HepG2 (cell line): ENCODE measurements around the gene SLC1A2. TPM values are rescaled to one million over a fixed set of nuclear protein-coding genes. Genes with fewer than 3 reads are reported as not detected.
A peak's percentile ranks its signal among the peaks of the same experiment; 100 is the strongest.

ENCODE experiments used
- BCLAF1 ChIP-seq: fragments of 450-650 bp; IDR thresholded peaks from 2 replicates; pipeline ENCODE4 v1.6.1; 2017; ENCODE audit warnings: mild to moderate bottlenecking
- DMTF1 ChIP-seq: sonication (generic); formaldehyde crosslinking; IDR thresholded peaks from 2 replicates; pipeline ENCODE4 v1.4.0; 2020; ENCODE audit warnings: mild to moderate bottlenecking, missing genetic modification reagents
- DNMT3B ChIP-seq: conservative IDR thresholded peaks from 2 replicates; pipeline ENCODE4 v1.6.1; 2016; ENCODE audit warnings: missing biosample characterization, control low read depth
- ETV5 ChIP-seq: IDR thresholded peaks from 2 replicates; pipeline ENCODE4 v1.6.1; 2018; ENCODE audit warnings: missing biosample characterization, missing genetic modification reagents, inconsistent platforms, borderline replicate concordance
- GABPB1 ChIP-seq: IDR thresholded peaks from 2 replicates; pipeline ENCODE4 v1.6.1; 2016; ENCODE audit warnings: mild to moderate bottlenecking, missing genetic modification reagents, moderate library complexity, missing compliant biosample characterization
- HIVEP1 ChIP-seq: sonication (generic); formaldehyde crosslinking; IDR thresholded peaks from 2 replicates; pipeline ENCODE4 v1.4.0; 2020; ENCODE audit warnings: mild to moderate bottlenecking, missing genetic modification reagents
- HNRNPK ChIP-seq: fragments of 200-400 bp; formaldehyde crosslinking; IDR thresholded peaks from 2 replicates; pipeline ENCODE4 v1.6.1; 2018; ENCODE audit warnings: low read length, low read depth, moderate library complexity, mild to moderate bottlenecking; ENCODE audit not compliant: poor library complexity, severe bottlenecking
- MBD4 ChIP-seq: IDR thresholded peaks from 2 replicates; pipeline ENCODE4 v1.6.1; 2012; ENCODE audit warnings: low read length, inconsistent platforms, borderline replicate concordance
- NFE2 ChIP-seq: sonication (generic); formaldehyde crosslinking; IDR thresholded peaks from 2 replicates; pipeline ENCODE4 v1.4.0; 2020; ENCODE audit warnings: missing genetic modification reagents
- RBFOX2 ChIP-seq: fragments of 200-400 bp; formaldehyde crosslinking; IDR thresholded peaks from 2 replicates; pipeline ENCODE4 v1.6.1; 2017; ENCODE audit warnings: low read depth, mild to moderate bottlenecking, low read length
- SOX6 ChIP-seq, 2 experiments: fragments of 450-650 bp in 1 of 2; sonication (generic) in 1 of 2; formaldehyde crosslinking in 1 of 2; IDR thresholded peaks; 2 replicates each; pipeline versions ENCODE4 v1.4.0 to v1.6.1; 2017 to 2020; ENCODE audit warnings: antibody characterized with exemption in 1 of 2, mild to moderate bottlenecking in 1 of 2, missing genetic modification reagents in 1 of 2
- TARDBP ChIP-seq: sonication (generic); formaldehyde crosslinking; IDR thresholded peaks from 2 replicates; pipeline ENCODE4 v1.8.0; 2022; ENCODE audit warnings: mild to moderate bottlenecking, missing genetic modification reagents
- ZBTB21 ChIP-seq: sonication (generic); formaldehyde crosslinking; IDR thresholded peaks from 2 replicates; pipeline ENCODE4 v1.4.0; 2020; ENCODE audit warnings: missing genetic modification reagents
- ZNF326 ChIP-seq: sonication (generic); formaldehyde crosslinking; IDR thresholded peaks from 2 replicates; pipeline ENCODE4 v1.4.0; 2020; ENCODE audit warnings: missing genetic modification reagents, borderline replicate concordance
- ZNF550 ChIP-seq: sonication (generic); formaldehyde crosslinking; IDR thresholded peaks from 2 replicates; pipeline ENCODE4 v1.4.0; 2020; ENCODE audit warnings: mild to moderate bottlenecking, missing genetic modification reagents, borderline replicate concordance
- ZNF557 ChIP-seq: sonication (generic); formaldehyde crosslinking; IDR thresholded peaks from 2 replicates; pipeline ENCODE4 v1.4.0; 2020; ENCODE audit warnings: missing genetic modification reagents
- ZNF841 ChIP-seq: sonication (generic); formaldehyde crosslinking; IDR thresholded peaks from 2 replicates; pipeline ENCODE4 v1.8.1; 2023; ENCODE audit warnings: missing genetic modification reagents, borderline replicate concordance
- polyA plus RNA-seq, 8 experiments: library from polyadenylated mRNA; depleted of rRNA in 3 of 8; stranded (reverse) in 7 of 8; unstranded in 1 of 8; fragments of >200 nt; fragmentation: Illumina TruSeq in 4 of 8; extraction: Trizol in 4 of 8; gene quantifications; 2 replicates each; pipeline versions ENCODE4 v1.2.1 to v1.2.3, GENCODE V29; 2011 to 2016; ENCODE audit warnings: low read depth in 4 of 8, missing spikeins in 1 of 8, mixed read lengths in 1 of 8; ENCODE audit not compliant: insufficient read depth in 1 of 8
- total RNA-seq, 5 experiments: library from RNA; depleted of rRNA; stranded (reverse); fragments of >200 nt; fragmentation: Illumina TruSeq; extraction: Trizol; gene quantifications; 2 replicates each; pipeline ENCODE4 v1.2.3, GENCODE V29; 2016; ENCODE audit warnings: low read depth in 1 of 5
- TF ChIP-seq, protein P1 (sequence below): sonication (generic); formaldehyde crosslinking; IDR thresholded peaks from 2 replicates; pipeline ENCODE4 v1.9.0; 2021; ENCODE audit warnings: missing genetic modification reagents, borderline replicate concordance

Gene SLC1A2
- total and polyA plus RNA-seq, 2 of the 13 experiments (the other 11 are each of a cell fraction or from before 2014, with no cell fraction given), result 23.2 to 43.2 TPM

DNA sequence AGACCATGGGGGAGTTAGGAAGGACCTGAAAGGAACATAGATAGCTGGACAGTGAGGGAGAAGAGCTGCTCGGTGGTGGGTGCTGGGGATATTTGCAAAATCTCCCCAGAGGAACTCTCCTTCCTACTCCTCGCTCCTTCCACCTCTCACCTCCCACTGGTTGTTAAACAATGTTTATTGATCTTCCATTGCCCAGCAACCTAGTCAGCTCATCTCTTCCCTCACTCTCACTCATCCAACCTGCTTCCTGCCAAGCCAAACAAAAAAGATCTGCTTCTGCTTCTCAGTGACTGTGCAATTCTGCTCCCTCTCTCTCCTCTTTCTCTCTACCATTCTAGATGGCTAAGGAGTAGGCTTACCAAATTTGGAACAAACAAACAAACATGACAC lies 115.0 kb downstream of the SLC1A2 start (continued):
- TF ChIP-seq TARDBP (CRISPR knock-in tag) (no peak), HNRNPK (no peak), BCLAF1 (no peak), ETV5 (CRISPR knock-in tag) (peak; percentile 11; the same call in 1 of the 2 replicates), GABPB1 (no peak), ZNF557 (CRISPR knock-in tag) (no peak), ZBTB21 (CRISPR knock-in tag) (no peak), NFE2 (CRISPR knock-in tag) (peak; percentile 69; the same call in 1 of the 2 replicates), DMTF1 (CRISPR knock-in tag) (no peak), ZNF326 (CRISPR knock-in tag) (no peak), SOX6 (IDR thresholded peaks at IDR 0.05) (no peak), SOX6 (CRISPR knock-in tag; IDR thresholded peaks at IDR 0.05) (0 out of 2 replicates have a peak, but pooled peaks have one; percentile 1), DNMT3B (CRISPR knock-in tag) (no peak), ZNF550 (CRISPR knock-in tag) (no peak), HIVEP1 (CRISPR knock-in tag) (no peak), MBD4 (no peak), RBFOX2 (no peak), ZNF841 (no peak)
- TF ChIP-seq, protein P1, sequence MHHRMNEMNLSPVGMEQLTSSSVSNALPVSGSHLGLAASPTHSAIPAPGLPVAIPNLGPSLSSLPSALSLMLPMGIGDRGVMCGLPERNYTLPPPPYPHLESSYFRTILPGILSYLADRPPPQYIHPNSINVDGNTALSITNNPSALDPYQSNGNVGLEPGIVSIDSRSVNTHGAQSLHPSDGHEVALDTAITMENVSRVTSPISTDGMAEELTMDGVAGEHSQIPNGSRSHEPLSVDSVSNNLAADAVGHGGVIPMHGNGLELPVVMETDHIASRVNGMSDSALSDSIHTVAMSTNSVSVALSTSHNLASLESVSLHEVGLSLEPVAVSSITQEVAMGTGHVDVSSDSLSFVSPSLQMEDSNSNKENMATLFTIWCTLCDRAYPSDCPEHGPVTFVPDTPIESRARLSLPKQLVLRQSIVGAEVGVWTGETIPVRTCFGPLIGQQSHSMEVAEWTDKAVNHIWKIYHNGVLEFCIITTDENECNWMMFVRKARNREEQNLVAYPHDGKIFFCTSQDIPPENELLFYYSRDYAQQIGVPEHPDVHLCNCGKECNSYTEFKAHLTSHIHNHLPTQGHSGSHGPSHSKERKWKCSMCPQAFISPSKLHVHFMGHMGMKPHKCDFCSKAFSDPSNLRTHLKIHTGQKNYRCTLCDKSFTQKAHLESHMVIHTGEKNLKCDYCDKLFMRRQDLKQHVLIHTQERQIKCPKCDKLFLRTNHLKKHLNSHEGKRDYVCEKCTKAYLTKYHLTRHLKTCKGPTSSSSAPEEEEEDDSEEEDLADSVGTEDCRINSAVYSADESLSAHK (CRISPR knock-in tag), result no peak
